GM21447 (cell line): ENCODE measurements around the gene DHRS13.
"Not testable (repeated sequence)": the region's sequence is repeated elsewhere in the genome, so short reads cannot be mapped to it uniquely, and the experiment has no call there.

Experiments
- ATAC-seq: cut with Tn5 transposase; IDR thresholded peaks from one replicate; pipeline ENCODE4 v1.9.1; 2021; ENCODE audit not compliant: unreplicated experiment

DHRS13 gene

GRCh38 chr17:28861393-28862203 is 41.3 kb downstream of the DHRS13 start:
- ATAC-seq: no peak

- no peak for ATAC-seq
Measured at GRCh38 chr17:28860363-28860808, 42.5 kb downstream of the DHRS13 start.

DNA sequence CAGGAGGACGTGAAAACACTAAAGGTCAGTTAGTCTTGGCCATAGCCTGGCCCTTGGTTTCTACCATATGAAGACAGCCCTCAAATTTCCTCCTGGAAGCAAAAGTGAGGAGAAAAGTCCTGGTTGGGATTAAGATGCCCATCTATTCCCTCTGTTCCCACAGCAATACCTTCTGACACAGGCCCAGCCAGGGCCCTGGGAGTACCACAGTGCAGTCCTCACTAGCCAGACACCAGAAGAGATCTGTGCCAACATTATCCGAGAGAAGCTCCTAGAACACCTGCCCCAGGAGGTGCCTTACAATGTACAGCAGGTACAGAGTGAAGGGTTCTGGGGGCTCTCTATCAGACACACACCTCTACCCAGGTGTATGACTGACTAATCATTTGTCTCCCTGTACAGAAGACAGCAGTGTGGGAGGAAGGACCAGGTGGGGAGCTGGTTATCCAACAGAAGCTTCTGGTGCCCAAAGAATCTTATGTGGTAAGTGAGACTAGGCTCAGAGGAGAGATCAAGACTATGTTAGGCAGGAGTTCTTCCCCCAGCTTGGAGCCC is 44.0 kb downstream of the DHRS13 start:
- ATAC-seq: no peak

DNA sequence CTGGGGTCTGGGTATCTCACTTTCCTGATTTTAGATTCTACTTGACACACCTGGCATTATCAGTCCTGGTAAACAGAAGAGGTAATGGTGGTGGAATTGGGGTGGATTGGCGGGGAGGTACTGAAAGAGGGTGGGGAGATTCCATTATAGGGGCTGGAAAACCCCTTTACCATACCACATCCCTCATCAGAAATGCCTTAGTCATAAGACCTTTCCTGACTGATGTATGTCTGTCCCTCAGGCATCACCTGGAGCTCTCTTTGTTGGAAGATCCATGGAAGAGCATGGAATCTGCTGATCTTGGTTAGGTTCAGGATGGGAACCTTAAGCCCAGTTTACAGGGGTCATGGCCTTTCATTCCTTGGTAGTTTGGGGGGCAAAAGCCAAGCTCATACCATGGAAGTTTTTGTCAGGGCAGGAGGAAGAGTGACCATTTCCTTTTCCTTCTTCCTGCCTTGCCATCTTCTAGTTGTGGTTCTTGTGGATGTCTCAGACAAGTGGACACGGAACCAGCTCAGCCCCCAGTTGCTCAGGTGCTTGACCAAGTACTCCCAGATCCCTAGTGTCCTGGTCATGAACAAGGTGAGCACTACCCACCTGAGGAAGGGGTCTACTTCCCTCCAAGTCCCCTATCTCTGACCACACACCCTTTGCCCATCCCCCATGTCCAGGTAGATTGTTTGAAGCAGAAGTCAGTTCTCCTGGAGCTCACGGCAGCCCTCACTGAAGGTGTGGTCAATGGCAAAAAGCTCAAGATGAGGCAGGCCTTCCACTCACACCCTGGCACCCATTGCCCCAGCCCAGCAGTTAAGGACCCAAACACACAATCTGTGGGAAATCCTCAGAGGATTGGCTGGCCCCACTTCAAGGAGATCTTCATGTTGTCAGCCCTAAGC is 44.7 kb downstream of the DHRS13 start:
- ATAC-seq: no peak

DNA sequence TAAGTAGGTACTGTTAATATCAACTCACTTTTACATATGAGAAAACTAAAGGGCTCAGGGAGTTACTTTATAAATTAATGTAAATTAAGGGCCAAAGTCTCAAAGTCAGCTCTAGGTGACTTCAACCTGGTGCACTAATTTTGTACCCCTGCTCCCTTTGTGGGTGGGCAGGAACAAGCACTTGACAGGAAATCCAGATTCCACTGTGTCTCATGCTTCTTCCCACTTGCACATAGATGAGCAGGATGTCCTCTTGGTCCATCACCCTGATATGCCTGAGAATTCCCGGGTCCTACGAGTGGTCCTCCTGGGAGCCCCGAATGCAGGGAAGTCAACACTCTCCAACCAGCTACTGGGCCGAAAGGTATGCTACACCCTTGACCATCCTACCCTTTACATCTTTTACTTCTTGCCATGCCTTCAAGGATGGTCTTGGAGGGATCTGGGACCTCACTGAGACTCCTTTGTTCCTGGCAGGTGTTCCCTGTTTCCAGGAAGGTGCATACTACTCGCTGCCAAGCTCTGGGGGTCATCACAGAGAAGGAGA is 46.8 kb downstream of the DHRS13 start:
- ATAC-seq: no peak

DNA sequence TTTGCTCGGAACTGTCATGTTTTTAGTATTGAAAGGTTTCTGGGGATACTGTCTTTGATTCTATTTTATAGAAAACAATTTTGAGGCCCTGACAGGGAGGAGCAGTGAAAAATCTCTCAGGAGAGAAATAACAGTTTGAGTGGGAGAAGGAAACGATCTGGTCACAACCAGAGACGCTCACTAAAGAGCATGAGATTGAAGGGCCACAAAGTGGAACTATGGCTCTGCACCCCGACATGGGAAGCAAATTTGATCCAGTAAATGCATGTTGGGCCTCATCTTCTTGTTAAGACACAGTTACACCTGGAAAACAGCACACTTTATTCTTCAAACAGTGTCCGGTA is 47.6 kb downstream of the DHRS13 start:
- no peak for ATAC-seq

DNA sequence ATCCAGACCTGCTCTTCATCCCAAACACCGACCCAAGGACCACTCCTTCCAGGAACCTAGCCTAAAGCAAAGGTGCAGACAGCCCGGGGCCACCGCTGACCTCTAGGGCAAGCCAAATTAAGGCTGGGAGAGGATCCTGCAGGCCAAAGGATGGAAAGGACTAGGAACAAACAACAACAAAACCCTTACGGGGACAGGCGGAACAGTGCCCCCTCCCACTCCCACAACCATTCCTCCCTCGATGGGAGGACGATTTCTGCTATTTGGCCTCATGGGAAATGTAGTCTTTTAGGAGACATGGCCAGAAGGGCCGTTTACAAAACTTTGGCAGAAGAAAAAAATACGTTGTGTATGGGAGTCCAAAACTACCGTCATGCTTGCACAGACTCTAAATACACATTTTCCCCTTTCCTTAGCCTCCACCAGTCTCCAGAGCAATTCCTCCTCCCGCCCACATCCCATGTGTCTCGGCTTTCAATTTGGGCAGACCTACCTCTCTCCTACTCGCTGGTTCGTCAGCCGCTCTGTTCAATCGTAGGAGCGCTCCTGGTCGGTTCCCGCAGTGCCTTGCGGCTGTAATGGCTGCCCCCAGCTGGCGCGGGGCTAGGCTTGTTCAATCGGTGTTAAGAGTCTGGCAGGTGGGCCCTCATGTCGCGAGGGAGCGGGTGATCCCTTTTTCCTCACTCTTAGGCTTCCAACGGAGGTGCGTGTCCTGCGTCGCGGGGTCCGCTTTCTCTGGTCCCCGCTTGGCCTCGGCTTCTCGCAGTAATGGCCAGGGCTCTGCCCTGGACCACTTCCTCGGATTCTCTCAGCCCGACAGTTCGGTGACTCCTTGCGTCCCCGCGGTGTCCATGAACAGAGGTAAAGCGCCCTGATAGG is 48.2 kb downstream of the DHRS13 start, which contains the start of gene ERAL1:
TSS of gene ERAL1 (plus strand) at position 560 of the 879 bp plus-strand sequence. CDS start at position 579, 19 bp downstream.
- ATAC-seq: peak; percentile 94

GRCh38 chr17:28853295-28853694 is 49.6 kb downstream of the DHRS13 start:
- ATAC-seq: no peak

GRCh38 chr17:28849281-28849680 is 53.6 kb downstream of the DHRS13 start:
- no peak for ATAC-seq

GRCh38 chr17:28848667-28849066 is 54.2 kb downstream of the DHRS13 start:
- not testable (repeated sequence) for ATAC-seq
